A549 (cell line): ENCODE data around the gene ANAPC7.

ENCODE experiments used
- CEBPB ChIP-seq, 2 experiments: fragments of >200 bp in 1 of 2; sonication (Bioruptor Twin) in 1 of 2; formaldehyde crosslinking in 1 of 2; IDR thresholded peaks; 2 replicates each; pipeline ENCODE4 v1.6.1; 2012 to 2016
- EP300 ChIP-seq, 2 experiments: fragments of >200 bp; sonication (Bioruptor Twin); formaldehyde crosslinking; IDR thresholded peaks; 2 replicates in 1 of 2; 3 replicates in 1 of 2; pipeline ENCODE4 v1.6.1; 2016 to 2017
- ESRRA ChIP-seq: fragments of 150-350 bp; IDR thresholded peaks from 2 replicates; pipeline ENCODE4 v1.6.1; 2014; ENCODE audit warnings: mild to moderate bottlenecking, low read length, borderline replicate concordance
- MAX ChIP-seq: IDR thresholded peaks from 2 replicates; pipeline ENCODE4 v1.6.1; 2012
- POLR2A ChIP-seq: IDR thresholded peaks from 2 replicates; pipeline ENCODE4 v1.6.1; 2012; ENCODE audit warnings: mild to moderate bottlenecking, low read length
- RAD21 ChIP-seq, 2 experiments: fragments of >200 bp in 1 of 2; sonication (Bioruptor Twin) in 1 of 2; formaldehyde crosslinking in 1 of 2; IDR thresholded peaks in 1 of 2; conservative IDR thresholded peaks in 1 of 2; 2 replicates in 1 of 2; 3 replicates in 1 of 2; pipeline ENCODE4 v1.6.1; 2012 to 2018; ENCODE audit warnings: inconsistent platforms in 1 of 2
- TF ChIP-seq, protein P1 (sequence below): fragments of >200 bp; sonication (Bioruptor Twin); formaldehyde crosslinking; IDR thresholded peaks from 3 replicates; pipeline ENCODE4 v1.5.1; 2016

DNA sequence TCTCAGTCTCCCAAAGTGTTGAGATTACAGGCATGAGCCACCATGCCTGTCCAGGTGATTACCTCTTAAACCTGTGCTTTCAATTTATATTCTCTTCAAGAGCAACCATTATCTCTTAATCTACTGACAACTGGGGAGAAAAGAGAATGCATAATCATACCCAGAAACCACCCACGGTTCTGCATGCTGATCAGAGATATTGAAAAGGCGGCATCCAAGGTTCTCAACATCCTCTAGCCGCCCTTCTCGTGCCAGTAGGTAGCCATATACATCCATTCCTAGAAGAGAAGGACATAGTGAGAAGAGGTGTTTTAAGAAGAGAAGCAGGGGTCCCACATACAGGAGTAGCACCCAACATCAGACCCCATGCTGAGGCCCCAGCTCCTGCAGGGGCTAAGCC, 20.8 kb downstream of the ANAPC7 start:
- TF ChIP-seq POLR2A (no peak), CEBPB (IDR thresholded peaks at IDR 0.05) (no peak), MAX (no peak), EP300 (IDR thresholded peaks at IDR 0.05) (no peak), RAD21 (conservative IDR thresholded peaks at IDR 0.05 in 1 of 2, IDR thresholded peaks at IDR 0.05 in 1 of 2) (no peak), ESRRA (no peak)
- TF ChIP-seq, protein P1, sequence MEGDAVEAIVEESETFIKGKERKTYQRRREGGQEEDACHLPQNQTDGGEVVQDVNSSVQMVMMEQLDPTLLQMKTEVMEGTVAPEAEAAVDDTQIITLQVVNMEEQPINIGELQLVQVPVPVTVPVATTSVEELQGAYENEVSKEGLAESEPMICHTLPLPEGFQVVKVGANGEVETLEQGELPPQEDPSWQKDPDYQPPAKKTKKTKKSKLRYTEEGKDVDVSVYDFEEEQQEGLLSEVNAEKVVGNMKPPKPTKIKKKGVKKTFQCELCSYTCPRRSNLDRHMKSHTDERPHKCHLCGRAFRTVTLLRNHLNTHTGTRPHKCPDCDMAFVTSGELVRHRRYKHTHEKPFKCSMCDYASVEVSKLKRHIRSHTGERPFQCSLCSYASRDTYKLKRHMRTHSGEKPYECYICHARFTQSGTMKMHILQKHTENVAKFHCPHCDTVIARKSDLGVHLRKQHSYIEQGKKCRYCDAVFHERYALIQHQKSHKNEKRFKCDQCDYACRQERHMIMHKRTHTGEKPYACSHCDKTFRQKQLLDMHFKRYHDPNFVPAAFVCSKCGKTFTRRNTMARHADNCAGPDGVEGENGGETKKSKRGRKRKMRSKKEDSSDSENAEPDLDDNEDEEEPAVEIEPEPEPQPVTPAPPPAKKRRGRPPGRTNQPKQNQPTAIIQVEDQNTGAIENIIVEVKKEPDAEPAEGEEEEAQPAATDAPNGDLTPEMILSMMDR = no peak
